Measurements from ENCODE around the gene E2F2.
A peak's percentile ranks its signal among the peaks of the same experiment; 100 is the strongest.

E2F2 gene

DNA sequence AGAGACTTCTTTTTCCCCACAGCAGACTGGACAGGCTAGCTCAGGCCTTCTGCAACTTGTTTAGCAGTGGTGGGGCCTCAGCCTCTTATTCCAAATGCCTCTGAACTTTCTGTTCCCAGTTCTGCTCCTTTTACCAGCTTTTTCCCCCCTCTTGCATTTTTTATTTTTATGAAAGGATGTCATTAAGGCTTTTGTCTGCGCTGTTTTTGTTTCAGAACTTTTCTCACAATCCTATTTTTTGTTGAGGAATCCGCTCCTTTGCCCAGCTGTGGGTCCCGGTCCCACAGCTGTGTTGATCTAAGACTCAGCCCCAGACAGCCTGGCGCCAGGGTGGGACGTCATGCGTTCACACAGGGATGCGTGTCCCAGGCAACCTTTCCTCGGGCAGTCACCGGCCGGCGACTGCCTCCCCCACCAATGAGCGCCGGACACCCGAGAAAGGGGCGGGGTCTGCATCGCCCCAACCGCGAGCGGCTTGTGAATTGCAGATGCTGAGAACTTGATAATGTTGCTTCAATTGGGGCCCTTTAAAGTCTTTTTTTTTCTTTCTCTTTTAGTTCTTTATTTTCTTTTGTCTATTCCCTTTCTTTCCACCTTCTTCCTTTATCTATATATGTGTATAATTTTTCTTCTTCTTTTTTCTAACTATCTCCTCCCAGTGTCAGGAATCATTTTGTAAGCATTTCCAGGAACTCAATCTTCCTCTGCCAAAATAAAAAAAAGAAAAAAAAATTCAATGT lies 31.3 kb upstream of the E2F2 start:
- no peak for DNase-seq

DNA sequence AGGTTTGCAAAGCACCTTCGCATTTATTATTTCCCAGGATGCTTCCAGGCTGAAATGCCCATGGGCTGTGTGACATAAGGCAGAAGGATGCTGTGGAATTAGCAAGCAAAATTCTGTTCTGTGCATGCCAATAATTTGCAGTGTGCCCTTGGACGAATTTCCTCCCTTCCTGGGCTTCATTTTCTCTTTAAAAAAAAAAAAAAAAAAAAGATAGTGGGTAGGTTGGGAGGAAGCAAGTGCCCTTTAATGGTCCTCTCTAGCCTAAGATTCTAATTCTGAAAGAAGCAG lies 30.7 kb upstream of the E2F2 start:
- DNase-seq, result no peak

GRCh38 chr1:23561076-23561812 lies 30.2 kb upstream of the E2F2 start:
- DNase-seq, result no peak

DNA sequence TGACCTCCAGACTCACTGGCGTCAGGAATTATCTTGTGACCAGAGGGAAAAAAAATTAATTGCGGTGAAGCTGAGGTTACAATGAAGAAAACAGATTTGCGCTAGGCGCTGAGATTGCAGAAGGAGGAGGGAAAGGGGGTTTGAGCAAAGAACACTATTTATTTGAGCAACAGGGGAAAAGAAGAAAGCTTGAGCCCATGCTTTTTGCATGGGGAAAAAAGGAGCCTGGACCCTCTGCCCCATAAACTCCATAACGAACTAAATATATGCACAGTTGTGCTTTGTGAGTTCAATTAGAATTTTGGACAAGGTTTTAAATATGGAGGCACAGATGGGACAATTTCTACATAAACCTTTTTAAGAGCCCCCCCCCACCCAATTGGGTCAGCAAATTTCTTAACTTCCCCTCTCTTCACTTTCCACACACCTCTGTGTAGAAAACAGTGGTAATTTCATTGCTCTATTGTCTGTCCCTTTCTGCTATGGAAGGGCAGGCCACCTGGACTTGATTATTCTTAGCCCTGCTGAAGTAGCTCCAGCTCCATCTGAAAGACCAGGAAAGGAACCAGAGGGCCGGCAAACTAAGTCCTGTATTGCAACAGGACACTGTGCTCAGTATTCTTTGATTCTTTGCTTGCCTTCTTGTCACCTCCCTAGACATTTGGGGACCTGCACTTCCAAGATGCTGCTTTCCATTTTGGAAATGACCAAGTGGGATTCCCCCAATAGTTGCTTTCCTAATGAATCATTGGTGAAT lies 29.1 kb upstream of the E2F2 start:
- no peak for DNase-seq

- peak; percentile 86 to 94 for DNase-seq
These were observed 28.3 kb upstream of the E2F2 start, which contains the start of gene ID3 for GRCh38 chr1:23559136-23559984. ID3 (minus strand) TSS chr1:23559501; CDS start chr1:23559426, 75 bp downstream.

DNA sequence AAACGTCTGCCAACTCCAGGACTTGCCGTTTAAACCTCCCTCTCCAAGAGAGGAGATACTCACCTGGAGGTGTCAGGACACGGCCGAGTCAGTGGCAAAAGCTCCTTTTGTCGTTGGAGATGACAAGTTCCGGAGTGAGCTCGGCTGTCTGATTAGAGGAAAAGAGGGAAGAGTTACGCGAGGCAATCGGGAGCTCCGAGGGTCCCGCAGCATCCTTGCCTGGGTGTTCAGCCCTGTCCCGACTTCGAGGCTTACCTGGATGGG lies 27.8 kb upstream of the E2F2 start:
- no peak for DNase-seq

DNA sequence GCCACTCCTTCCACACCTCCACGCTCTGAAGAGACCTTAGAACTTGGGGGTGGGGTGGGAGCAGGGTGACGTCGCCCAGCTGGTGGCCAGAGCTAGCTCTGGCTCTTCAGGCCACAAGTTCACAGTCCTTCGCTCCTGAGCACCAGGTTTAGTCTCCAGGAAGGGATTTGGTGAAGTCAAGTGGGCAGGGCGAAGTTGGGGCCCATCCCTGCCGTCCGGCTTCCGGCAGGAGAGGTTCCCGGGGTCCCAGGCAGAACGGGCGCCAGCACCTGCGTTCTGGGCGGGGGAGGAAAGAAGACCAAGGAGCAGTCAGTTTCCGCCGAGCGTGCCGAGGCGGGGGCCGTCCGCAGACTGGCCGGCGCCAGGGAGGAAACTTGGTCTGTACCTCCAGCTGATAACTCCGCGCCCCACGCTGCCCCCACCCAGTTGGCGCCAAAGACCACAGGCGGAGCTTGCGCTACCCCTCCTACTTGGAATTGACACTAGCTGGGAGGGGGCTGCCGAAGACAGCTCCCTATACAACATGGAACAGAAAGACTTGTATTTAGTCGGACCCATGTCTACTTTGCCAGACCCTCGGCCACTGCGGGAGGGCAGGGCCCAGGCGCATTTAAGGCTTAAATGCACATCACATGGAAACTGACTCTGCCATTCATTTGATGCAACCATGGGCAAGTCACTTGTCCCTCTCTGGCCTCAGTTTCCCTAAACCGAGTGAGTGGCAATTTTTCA lies 27.3 kb upstream of the E2F2 start:
- peak; percentile 30 to 33 for DNase-seq

GRCh38 chr1:23557471-23558124 lies 26.6 kb upstream of the E2F2 start:
- no peak for DNase-seq

- DNase-seq, result no peak
These were observed 25.8 kb upstream of the E2F2 start for GRCh38 chr1:23556635-23557470.

DNA sequence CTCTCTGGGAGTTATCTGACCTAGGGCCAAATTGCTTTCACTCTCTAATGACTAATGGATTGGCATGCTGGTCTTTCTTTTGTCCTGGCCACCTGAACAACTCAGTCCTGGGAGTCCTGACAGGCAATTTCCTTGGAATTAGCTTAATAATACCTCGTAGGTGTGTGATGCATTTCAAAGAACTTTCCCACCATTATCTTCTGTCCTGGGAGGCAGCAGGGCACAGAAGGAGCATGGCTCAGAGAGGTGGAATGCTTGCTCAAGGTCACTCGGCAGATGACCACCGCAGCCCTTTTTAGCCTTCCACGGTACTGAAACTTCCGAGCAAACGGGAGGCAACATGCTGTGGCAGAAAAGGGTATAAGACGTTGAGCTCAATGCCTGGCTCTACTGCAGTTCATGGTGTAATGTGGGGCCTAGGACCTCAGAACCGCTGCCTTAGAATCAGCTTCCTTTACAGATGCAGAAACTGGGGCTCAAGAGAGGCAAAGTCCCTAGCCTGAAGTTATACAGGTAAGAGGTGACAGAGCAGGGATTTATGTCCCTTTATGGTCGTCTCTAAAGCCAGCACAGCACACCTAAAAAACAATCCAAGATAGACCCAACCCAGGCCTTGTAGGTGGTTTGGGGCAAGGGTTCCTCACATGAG lies 25.1 kb upstream of the E2F2 start:
- DNase-seq, result no peak

DNA sequence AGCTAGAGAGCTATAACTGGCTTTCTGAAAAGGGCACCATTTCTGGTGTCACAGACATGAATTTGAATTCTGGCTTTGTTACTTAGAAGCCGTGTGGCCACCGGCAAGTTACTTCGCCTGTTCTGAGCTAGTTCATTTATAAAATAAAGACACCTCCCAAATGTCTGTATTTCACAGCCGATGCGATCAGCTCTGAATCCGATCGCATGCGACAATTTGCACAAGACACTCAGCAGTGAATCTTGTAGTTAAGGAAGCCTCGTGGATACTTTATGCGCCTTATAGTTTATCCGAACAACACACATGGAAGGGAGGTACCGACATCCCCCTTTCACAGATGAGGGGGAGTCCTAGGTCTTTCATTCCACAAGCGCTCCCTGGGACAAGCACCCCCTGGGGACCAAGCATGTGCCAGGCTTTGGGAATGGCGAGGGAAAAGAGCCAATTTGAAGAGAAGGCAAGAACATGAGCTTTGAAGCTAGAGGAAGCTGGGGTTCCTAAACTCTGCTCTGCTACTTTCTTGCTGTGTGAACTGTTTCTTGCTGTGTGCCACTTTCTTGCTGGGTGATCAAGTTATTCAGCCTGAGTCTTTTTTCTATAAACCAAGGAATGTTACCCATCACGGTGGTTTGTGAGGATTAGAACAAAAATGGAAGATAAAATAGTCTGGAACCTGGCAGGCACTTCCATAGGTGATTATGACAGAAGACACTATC lies 24.4 kb upstream of the E2F2 start:
- DNase-seq, result no peak

DNA sequence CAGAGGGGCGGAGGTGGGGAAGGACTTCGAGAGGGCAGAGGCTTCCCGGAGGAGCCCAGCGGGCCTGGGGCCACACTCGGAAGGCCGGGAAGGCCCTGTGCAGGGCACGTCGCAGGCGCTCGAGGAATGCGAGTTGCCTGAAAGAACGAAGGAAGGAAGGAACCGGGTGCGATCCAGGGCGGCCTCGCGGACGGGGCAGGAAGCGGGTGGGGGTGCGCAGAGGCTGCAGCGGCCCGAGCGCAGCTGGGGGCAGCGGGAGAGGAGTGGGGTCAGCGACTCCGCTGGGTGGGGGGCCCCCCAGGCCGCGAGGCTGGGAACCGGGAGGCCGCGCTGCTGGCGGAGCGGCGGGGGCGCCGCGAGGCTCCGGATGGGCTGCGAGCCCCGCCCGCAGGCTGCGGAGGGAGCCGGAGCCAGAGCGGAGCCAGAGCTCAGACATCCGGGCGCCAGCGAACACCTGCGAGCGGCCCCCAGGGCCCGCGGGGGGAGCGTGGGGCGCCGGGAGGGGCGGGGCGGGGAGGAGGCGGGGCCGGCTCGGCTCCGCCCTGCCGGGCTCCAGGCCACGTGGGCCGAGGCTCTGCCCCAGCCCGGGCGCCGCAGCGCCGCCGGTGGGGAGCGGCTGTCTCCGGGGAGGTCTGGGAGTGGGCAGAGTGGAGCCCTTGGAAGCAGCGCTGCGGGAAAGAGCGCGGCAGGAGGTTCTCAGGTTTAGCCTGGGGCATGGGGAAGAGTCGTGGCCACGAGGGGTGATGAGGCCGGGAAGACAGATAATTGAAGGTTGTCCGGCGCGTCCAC lies 23.6 kb upstream of the E2F2 start:
- peak; percentile 72 to 75 for DNase-seq

- no peak for DNase-seq
These were observed 23.1 kb upstream of the E2F2 start for GRCh38 chr1:23554127-23554480.

- DNase-seq, result no peak
These were observed 22.4 kb upstream of the E2F2 start for GRCh38 chr1:23553231-23554126.

GRCh38 chr1:23551849-23552248 lies 20.8 kb upstream of the E2F2 start:
- DNase-seq, result no peak

- DNase-seq, result no peak
These were observed 17.7 kb upstream of the E2F2 start for GRCh38 chr1:23548704-23549143.

GRCh38 chr1:23546897-23547584 lies 16.0 kb upstream of the E2F2 start:
- no peak for DNase-seq
